NCI-H2081 (cell line): Measurements from ENCODE around the gene STEAP1.
"Not testable (repeated sequence)": the region's sequence is repeated elsewhere in the genome, so short reads cannot be mapped to it uniquely, and the experiment has no call there.

Source experiments
- DNase-seq, 2 experiments: peaks; one replicate each; lab custom pipeline; 2025; lab: John Stamatoyannopoulos, UW

Gene STEAP1

GRCh38 chr7:90173127-90173844 lies 19.0 kb downstream of the STEAP1 start:
- DNase-seq: no peak

GRCh38 chr7:90175667-90176066 lies 21.4 kb downstream of the STEAP1 start:
- no peak for DNase-seq

DNA sequence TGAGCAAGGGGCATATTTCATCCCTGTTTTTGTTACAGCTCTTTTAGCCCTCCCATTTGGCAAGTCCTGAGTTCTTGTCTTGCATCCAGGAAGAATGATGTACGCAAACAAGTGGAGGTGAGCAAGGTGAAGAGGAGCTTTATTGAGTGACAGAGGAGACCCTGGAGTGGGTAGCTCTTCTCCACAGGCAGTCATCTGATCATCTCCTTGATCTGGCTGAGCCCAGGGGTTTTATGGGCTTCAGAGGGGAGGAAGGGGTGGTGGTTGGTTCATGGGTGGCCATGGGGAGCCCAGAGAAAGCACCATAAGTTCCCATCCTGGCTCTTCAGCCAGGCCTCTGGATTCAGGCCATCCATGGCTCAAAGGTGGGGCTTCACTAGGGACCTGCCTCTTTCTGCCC lies 21.9 kb downstream of the STEAP1 start:
- no peak for DNase-seq

DNA sequence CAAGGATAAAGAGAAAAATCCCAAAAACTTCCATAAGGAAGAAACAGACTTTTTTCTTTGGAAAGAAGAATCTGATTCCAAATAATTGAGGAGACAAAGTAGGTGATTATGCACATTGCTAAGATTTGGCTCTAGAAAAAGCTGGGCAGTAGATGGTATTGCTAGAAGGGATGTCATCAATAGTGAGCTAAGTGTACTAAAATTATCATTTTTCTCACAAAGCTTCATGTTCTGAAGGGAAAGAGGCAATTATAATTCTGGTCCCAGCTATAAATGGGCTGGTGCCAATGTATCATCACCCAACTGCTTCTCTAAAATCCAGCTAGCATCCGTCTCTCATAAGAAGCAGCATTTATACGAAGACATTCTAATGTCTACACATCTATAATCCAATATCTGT lies 23.9 kb downstream of the STEAP1 start:
- no peak for DNase-seq

- DNase-seq: no peak
Observed at GRCh38 chr7:90178679-90179278, 24.5 kb downstream of the STEAP1 start.

GRCh38 chr7:90180011-90180585 lies 25.8 kb downstream of the STEAP1 start:
- no peak for DNase-seq

- no peak for DNase-seq
Observed at GRCh38 chr7:90180649-90181048, 26.4 kb downstream of the STEAP1 start.

DNA sequence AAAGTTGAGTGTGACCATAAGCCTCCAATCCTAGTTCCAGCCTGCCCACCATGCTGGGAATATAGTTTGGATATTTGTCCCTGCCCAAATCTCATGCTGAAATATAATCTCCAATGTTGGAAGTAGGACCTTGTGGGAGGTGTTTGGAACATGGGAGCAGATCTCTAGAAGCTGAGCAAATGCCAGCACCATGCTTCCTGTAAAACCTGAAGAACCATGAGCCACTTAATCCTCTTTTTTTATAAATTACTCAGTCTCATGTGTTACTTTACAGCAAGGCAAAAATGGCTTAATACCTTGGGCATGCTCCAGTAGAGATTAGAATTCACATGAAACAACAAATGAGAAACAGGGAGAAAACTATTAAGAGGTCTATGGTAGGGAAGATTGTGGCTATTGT lies 27.2 kb downstream of the STEAP1 start:
- no peak for DNase-seq

DNA sequence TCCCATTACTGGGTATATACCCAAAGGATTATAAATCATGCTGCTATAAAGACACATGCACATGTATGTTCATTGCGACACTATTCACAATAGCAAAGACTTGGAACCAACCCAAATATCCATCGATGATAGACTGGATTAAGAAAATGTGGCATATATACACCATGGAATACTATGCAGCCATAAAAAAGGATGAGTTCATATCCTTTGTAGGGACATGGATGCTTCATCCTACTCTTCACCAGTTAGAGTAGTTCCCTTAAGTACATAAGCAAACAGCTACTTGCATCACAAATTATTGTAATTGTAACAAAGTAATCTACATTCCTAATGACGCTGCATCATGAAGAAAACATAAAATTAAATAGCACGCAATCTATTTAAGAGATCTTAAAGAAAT lies 32.0 kb downstream of the STEAP1 start:
- not testable (repeated sequence) for DNase-seq

DNA sequence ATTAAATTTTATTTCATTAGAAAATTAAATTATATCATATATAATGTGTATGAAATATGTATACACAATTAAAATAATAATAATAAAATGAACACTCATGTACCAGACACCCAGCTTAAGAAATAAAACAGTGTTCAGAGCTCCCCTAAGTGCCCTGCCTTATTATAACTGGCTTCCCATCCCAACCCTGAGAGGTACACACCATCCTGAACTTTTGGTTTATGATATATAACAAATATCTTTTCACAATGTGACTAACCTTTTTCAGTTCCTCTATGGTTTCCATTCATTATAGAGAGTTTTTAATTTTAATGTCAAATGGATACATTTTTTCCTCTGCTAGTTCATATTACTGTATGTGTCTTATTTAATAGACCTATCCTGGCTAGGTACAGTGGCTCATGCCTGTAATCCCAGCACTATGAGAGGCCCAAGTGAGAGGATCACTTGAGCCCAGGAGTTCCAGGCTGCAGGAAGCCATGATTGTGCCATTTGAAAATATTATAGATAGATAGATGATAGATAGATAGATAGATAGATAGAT lies 33.3 kb downstream of the STEAP1 start:
- DNase-seq: no peak

GRCh38 chr7:90188281-90188680 lies 34.0 kb downstream of the STEAP1 start:
- no peak for DNase-seq

- DNase-seq: no peak
Observed at GRCh38 chr7:90190995-90191394, 36.7 kb downstream of the STEAP1 start.

DNA sequence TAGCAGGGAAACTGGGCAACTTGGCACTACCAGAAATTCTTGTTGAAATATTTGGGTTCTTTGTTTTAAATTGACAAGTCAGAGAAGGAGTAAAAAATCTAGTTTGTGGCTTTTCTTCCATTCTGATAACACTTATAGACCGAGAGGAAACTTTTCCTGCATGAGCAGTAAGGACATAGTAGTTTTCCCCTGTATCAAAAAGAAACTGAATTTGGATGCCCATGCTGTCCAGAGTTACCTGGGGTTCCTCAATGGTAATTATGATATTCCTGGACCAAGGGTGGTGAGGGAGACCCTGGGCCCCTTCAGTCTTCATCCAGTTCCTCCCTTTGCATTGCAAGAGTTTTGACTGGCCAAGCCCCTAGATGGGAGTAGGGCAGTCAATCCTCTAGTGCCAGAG lies 37.4 kb downstream of the STEAP1 start:
- DNase-seq: no peak

GRCh38 chr7:90192876-90193750 lies 38.8 kb downstream of the STEAP1 start:
- no peak for DNase-seq

- DNase-seq: no peak
Observed at GRCh38 chr7:90194911-90195809, 40.9 kb downstream of the STEAP1 start.

GRCh38 chr7:90201500-90202195 lies 47.4 kb downstream of the STEAP1 start:
- no peak for DNase-seq

DNA sequence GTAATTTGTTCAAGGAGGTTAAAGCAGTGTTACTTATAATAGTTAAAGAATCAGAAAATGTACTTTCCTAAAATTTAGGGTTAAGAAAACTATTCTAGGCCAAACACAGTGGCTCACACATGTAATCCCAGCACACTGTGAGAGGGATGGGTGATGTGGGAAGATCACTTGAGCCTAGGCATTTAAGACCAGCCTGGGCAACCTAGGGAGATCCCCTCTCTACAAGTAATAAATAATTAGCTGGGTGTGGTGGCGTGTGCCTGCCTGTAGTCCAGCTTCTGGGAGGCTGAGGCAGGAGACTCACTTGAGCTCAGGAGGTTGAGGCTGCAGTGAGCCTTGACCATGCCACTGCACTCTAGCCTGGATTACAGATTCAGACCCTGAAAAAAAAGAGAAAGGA lies 53.7 kb downstream of the STEAP1 start:
- DNase-seq: no peak

DNA sequence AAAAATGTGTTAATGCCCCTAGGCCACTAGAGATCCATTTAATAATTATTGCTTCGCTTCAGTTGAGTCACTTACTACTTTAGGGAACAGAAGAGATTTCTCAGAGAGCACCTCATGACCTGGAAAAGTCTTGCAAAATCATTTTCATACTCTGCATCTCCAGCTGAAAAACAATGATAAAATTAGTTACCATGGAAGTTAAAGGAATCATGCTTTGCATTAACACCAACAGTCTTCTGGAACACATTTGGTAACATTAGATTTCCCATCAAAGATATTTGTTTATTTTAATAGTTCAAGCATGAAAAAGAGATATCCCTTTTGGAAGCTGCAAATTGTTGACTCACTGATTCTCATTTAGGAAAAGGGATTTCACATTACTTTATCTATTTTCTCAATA lies 55.5 kb downstream of the STEAP1 start:
- no peak for DNase-seq

- DNase-seq: no peak
Observed at GRCh38 chr7:90210475-90210874, 56.2 kb downstream of the STEAP1 start.

DNA sequence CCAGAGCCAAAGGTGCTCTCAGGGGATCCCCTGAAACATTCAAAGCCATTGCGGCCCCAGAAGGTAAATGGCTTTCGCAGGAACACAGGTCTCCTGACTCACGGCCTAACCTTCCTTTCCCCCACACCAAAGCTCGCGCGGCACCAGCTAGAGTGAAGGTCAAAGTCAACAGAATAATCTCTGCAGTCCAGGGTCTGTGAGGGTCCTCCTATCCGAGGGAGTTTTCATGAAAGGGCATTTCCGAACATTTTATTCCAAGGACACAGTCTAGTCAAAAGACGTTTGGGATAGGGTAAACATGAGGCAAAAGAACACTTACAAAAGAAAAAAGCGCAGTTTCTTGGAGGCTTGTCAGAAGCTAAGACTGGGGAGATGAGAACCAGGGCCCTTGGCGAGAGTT lies 56.7 kb downstream of the STEAP1 start:
- DNase-seq: no peak
